Measurements from ENCODE around the gene TTC24.
"Not testable (repeated sequence)": the region's sequence is repeated elsewhere in the genome, so short reads cannot be mapped to it uniquely, and the experiment has no call there.

TTC24 gene

GRCh38 chr1:156608036-156608674, 28.6 kb downstream of the TTC24 start:
- DNase-seq (ENCODE audit: low read depth, low spot score), result peak; percentile 78

- peak; percentile 33 for DNase-seq (ENCODE audit: low read depth, low spot score)
Observed at GRCh38 chr1:156608981-156609380, 29.5 kb downstream of the TTC24 start.

- not testable (repeated sequence) for DNase-seq (ENCODE audit: low read depth, low spot score)
Observed at GRCh38 chr1:156610072-156610471, 30.5 kb downstream of the TTC24 start.

- DNase-seq (ENCODE audit: low read depth, low spot score), result no peak
Observed at GRCh38 chr1:156612666-156613065, 33.1 kb downstream of the TTC24 start.

GRCh38 chr1:156615946-156616345, 36.4 kb downstream of the TTC24 start:
- DNase-seq (ENCODE audit: low read depth, low spot score), result no peak

- peak; percentile 39 for DNase-seq (ENCODE audit: low read depth, low spot score)
Observed at GRCh38 chr1:156616463-156616862, 36.9 kb downstream of the TTC24 start.

- DNase-seq (ENCODE audit: low read depth, low spot score), result peak; percentile 32
Observed at GRCh38 chr1:156618853-156619581, 39.5 kb downstream of the TTC24 start, which contains the start of gene HAPLN2. Gene HAPLN2, plus strand, starts transcription at chr1:156619415. Its CDS starts 4,076 bp downstream, at chr1:156623491.

- DNase-seq (ENCODE audit: low read depth, low spot score), result no peak
Observed at GRCh38 chr1:156619582-156619955, 40.0 kb downstream of the TTC24 start.

GRCh38 chr1:156622581-156623297, 43.2 kb downstream of the TTC24 start:
- no peak for DNase-seq (ENCODE audit: low read depth, low spot score)

- DNase-seq (ENCODE audit: low read depth, low spot score), result peak; percentile 70
Observed at GRCh38 chr1:156623946-156624813, 44.7 kb downstream of the TTC24 start.

- DNase-seq (ENCODE audit: low read depth, low spot score), result no peak
Observed at GRCh38 chr1:156624814-156625435, 45.4 kb downstream of the TTC24 start.

GRCh38 chr1:156625436-156626078, 46.0 kb downstream of the TTC24 start:
- peak; percentile 75 for DNase-seq (ENCODE audit: low read depth, low spot score)

- DNase-seq (ENCODE audit: low read depth, low spot score), result no peak
Observed at GRCh38 chr1:156626079-156626438, 46.5 kb downstream of the TTC24 start.

GRCh38 chr1:156627313-156627880, 47.9 kb downstream of the TTC24 start:
- peak; percentile 68 for DNase-seq (ENCODE audit: low read depth, low spot score)

- DNase-seq (ENCODE audit: low read depth, low spot score), result no peak
Observed at GRCh38 chr1:156629823-156630449, 50.4 kb downstream of the TTC24 start.

GRCh38 chr1:156631152-156631551, 51.6 kb downstream of the TTC24 start:
- DNase-seq (ENCODE audit: low read depth, low spot score), result not testable (repeated sequence)

- DNase-seq (ENCODE audit: low read depth, low spot score), result no peak
Observed at GRCh38 chr1:156632355-156632754, 52.8 kb downstream of the TTC24 start.
